NCI-H2171 treated with DMSO at 0.1 percent for 48 hours (cell line): ENCODE results near the gene CRY1.

ENCODE experiments used
- DNase-seq: peaks from one replicate; lab custom pipeline; 2025; lab: John Stamatoyannopoulos, UW

The CRY1 gene

GRCh38 chr12:106957583-106957982 is 135.8 kb downstream of the CRY1 start:
- no peak for DNase-seq

DNA sequence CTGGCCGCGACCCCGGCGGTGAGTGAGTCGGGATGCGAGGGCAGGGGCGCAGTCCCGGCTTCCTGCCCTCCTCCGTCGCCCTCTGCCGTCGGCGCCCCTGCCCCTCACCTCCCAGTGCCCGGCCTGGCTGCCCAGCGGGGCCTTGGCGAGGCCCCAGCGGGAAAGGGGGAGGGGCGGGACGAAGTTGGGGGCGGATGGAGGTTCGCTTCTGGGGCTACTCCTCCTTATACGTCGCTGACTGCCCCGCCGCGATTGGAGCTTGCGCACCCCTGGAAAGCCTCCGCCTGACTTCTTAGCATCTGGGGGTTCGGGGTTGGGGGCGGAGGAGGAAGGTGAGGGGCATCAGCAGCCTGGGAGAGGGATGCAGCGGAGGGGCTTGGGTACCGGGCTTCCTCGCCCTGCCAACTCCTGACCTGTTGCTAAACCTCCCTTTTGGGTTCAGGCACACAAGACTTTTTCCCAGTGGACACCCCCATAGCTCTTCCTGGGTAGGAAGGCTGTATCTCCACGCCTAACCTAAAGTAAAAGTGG is 137.2 kb downstream of the CRY1 start:
- DNase-seq: no peak

DNA sequence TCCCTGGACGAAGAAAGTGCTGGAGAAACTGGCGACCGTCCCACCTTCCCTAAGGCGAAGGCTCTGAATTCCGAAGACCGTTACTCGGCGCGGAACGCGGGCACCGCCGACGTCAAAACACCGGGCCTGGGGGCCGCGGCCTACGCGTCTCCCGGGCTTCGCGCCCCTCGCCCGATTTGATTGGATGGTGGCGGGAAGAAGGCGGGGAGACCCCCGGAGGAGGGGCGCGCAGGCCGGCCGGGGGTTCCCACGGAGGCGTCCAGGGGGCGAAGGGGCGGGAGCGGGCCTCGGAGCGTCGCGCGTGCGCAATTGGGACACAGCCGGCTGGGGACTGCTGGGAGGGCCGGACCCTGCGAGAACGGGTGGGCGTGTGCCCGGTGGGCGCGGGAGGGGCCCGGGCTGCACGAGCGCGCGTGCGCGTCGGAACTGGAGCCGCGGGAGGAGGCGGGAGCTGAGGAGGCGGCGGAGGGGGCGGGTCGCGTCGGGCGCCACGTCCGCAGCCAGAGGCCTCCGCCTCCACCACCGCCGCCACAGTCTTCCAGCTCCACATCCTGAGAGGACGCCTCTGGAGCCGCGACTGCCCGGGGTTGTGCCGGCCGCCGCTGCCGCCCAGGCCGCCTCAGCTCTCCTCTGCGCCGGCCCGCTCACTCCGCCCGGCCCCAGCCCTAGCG is 137.8 kb downstream of the CRY1 start, which contains the start of gene TMEM263:
Gene TMEM263 (plus strand): TSS at position 531 of the 671 bp plus-strand sequence. CDS start 11,210 bp downstream, outside the sequence.
- DNase-seq: peak; percentile 97

- peak; percentile 11 for DNase-seq
These were observed 138.6 kb downstream of the CRY1 start for GRCh38 chr12:106954462-106955376.

- no peak for DNase-seq
These were observed 139.7 kb downstream of the CRY1 start for GRCh38 chr12:106953352-106954250.

DNA sequence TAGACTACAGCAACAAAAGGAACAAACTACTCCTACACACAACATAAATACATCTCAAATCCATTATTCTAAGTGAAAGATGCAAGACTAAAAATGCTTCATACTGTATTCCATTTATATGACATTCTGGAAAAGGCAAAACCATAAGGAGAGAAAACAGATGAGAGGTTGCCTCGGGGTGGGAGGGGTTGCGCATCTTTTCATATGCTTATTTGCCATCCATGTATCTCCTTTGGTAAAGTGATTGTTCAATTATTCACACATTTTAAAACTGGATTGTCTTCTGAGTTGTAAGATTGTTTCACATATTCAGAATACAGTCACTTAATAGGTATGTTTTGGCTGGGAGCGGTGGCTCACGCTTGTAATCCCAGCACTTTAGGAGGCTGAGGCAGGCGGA is 142.8 kb downstream of the CRY1 start:
- no peak for DNase-seq

- DNase-seq: no peak
These were observed 145.9 kb downstream of the CRY1 start for GRCh38 chr12:106947461-106947860.

DNA sequence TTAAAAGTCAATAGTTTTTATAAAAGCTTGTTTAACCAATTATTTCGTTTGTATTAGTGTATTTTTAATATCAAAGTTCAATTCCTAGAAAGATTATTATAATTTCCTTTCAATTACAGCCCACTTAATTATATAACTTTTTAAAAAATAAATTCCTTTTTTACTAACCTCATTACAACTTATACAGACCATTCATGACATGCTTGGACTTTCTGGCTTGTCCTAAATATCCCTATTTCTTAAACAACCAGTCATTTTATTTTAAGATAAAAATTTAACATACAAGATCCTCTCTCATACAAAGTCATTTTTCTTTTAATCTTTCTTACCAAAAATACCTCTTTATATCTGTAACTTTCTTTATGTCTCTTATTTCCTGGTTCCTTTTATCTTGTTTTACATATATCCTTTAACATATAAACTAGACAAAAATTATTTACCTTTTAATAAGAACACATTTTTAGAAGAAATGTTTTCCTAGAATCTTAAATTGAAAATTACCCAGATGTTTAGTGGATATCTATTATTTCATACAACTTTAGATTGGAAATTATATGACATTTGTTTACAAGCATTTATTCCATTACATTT is 148.0 kb downstream of the CRY1 start:
- no peak for DNase-seq

- no peak for DNase-seq
These were observed 150.6 kb downstream of the CRY1 start for GRCh38 chr12:106942775-106943174.

- DNase-seq: no peak
These were observed 151.7 kb downstream of the CRY1 start for GRCh38 chr12:106941481-106942156.
